NOMO-1 treated with DMSO at 0.1 percent for 48 hours (cell line): ENCODE results near the gene AMZ2.
A peak's percentile ranks its signal among the peaks of the same experiment; 100 is the strongest.
"Not testable (repeated sequence)": the region's sequence is repeated elsewhere in the genome, so short reads cannot be mapped to it uniquely, and the experiment has no call there.

Experiments
- DNase-seq: peaks from one replicate; lab custom pipeline; 2025; ENCODE audit not compliant: unreplicated experiment; lab: John Stamatoyannopoulos, UW

Gene AMZ2

GRCh38 chr17:68247445-68248198 lies at the start of gene AMZ2:
Gene AMZ2 (plus strand): TSS chr17:68248043. CDS start chr17:68250188, 2,145 bp downstream.
- peak; percentile 86 for DNase-seq

GRCh38 chr17:68198931-68199836 lies 48.7 kb upstream of the AMZ2 start:
- DNase-seq = no peak

GRCh38 chr17:68199837-68200688 lies 47.8 kb upstream of the AMZ2 start:
- no peak for DNase-seq

GRCh38 chr17:68200689-68201417 lies 47.0 kb upstream of the AMZ2 start:
- peak; percentile 73 for DNase-seq

GRCh38 chr17:68201418-68201771 lies 46.4 kb upstream of the AMZ2 start:
- not testable (repeated sequence) for DNase-seq

GRCh38 chr17:68202321-68202720 lies 45.5 kb upstream of the AMZ2 start:
- DNase-seq = not testable (repeated sequence)

GRCh38 chr17:68204736-68205135 lies 43.1 kb upstream of the AMZ2 start:
- no peak for DNase-seq

- DNase-seq = peak; percentile 80
Observed at GRCh38 chr17:68205251-68205807, 42.5 kb upstream of the AMZ2 start.

- DNase-seq = no peak
Observed at GRCh38 chr17:68205808-68206720, 41.8 kb upstream of the AMZ2 start.

GRCh38 chr17:68207651-68208253 lies 40.1 kb upstream of the AMZ2 start:
- no peak for DNase-seq

GRCh38 chr17:68208651-68209050 lies 39.2 kb upstream of the AMZ2 start:
- not testable (repeated sequence) for DNase-seq

GRCh38 chr17:68209191-68209900 lies 38.5 kb upstream of the AMZ2 start:
- DNase-seq = not testable (repeated sequence)

GRCh38 chr17:68210570-68211315 lies 37.1 kb upstream of the AMZ2 start:
- no peak for DNase-seq

GRCh38 chr17:68213428-68214411 lies 34.1 kb upstream of the AMZ2 start:
- peak; percentile 66 for DNase-seq

- not testable (repeated sequence) for DNase-seq
Observed at GRCh38 chr17:68215453-68215852, 32.4 kb upstream of the AMZ2 start.

- not testable (repeated sequence) for DNase-seq
Observed at GRCh38 chr17:68219429-68219828, 28.4 kb upstream of the AMZ2 start.
